HG02885 (cell line): ENCODE results near the gene TRAM2.

Source experiments
- ATAC-seq: cut with Tn5 transposase; IDR thresholded peaks from one replicate; pipeline ENCODE4 v1.9.1; 2021; ENCODE audit warnings: mild to moderate bottlenecking; ENCODE audit not compliant: unreplicated experiment, poor library complexity

TRAM2 gene

GRCh38 chr6:52534363-52534762, 42.5 kb downstream of the TRAM2 start:
- ATAC-seq, result no peak

- ATAC-seq, result no peak
These were observed 43.4 kb downstream of the TRAM2 start for GRCh38 chr6:52533491-52533890.

- ATAC-seq, result no peak
These were observed 44.4 kb downstream of the TRAM2 start for GRCh38 chr6:52532457-52532856.

GRCh38 chr6:52531834-52532233, 45.0 kb downstream of the TRAM2 start:
- no peak for ATAC-seq

- ATAC-seq, result no peak
These were observed 45.5 kb downstream of the TRAM2 start for GRCh38 chr6:52531396-52531795.

- ATAC-seq, result no peak
These were observed 46.5 kb downstream of the TRAM2 start for GRCh38 chr6:52530351-52530750.

GRCh38 chr6:52529311-52529710, 47.5 kb downstream of the TRAM2 start:
- ATAC-seq, result peak; percentile 82

- ATAC-seq, result no peak
These were observed 49.4 kb downstream of the TRAM2 start for GRCh38 chr6:52527436-52527835.

- ATAC-seq, result no peak
These were observed 50.2 kb downstream of the TRAM2 start for GRCh38 chr6:52526634-52527033.

GRCh38 chr6:52524918-52525317, 51.9 kb downstream of the TRAM2 start:
- ATAC-seq, result no peak

GRCh38 chr6:52523378-52524142, 53.3 kb downstream of the TRAM2 start:
- no peak for ATAC-seq

- ATAC-seq, result no peak
These were observed 54.2 kb downstream of the TRAM2 start for GRCh38 chr6:52522655-52523054.

- ATAC-seq, result no peak
These were observed 54.7 kb downstream of the TRAM2 start for GRCh38 chr6:52522151-52522626.

- ATAC-seq, result no peak
These were observed 57.2 kb downstream of the TRAM2 start for GRCh38 chr6:52519618-52520017.

GRCh38 chr6:52518279-52518945, 58.4 kb downstream of the TRAM2 start:
- no peak for ATAC-seq

- ATAC-seq, result peak; percentile 92
These were observed 59.2 kb downstream of the TRAM2 start for GRCh38 chr6:52517502-52518278.

- ATAC-seq, result no peak
These were observed 59.9 kb downstream of the TRAM2 start for GRCh38 chr6:52516943-52517342.

- no peak for ATAC-seq
These were observed 60.6 kb downstream of the TRAM2 start for GRCh38 chr6:52516269-52516668.

- no peak for ATAC-seq
These were observed 61.5 kb downstream of the TRAM2 start for GRCh38 chr6:52515219-52515960.

- ATAC-seq, result no peak
These were observed 62.3 kb downstream of the TRAM2 start for GRCh38 chr6:52514514-52514913.
